LNCAP (cell line): ENCODE measurements around the gene GNE.

Experiments
- CTCF ChIP-seq: fragments of 450-650 bp; IDR thresholded peaks from 2 replicates; pipeline ENCODE4 v1.5.1; 2017; ENCODE audit warnings: mild to moderate bottlenecking

Gene GNE

GRCh38 chr9:36221667-36222066 lies 36.6 kb downstream of the GNE start:
- no peak for TF ChIP-seq CTCF

DNA sequence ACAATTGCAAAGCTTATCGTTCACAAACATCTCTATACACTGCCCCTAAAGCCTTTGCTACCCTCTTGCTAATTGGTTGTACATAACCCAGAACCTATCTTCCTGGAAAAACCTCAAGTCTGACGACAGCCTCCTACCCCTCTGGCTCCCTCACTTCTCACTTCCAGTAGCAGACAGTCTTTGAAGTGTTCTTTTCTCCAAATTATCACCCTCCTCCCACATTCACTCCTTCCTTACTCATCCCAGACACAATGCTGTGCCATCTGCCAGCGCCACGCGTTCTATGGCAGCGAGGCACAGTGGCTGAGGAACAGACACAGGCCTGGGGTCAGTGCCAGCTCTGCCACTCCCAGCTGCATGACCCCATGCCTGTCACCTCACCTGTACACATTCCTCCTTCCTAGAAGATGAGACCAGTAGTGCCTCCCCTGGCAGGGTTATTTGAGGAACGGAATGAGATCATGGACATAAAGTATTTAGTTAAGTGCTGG lies 39.8 kb downstream of the GNE start:
- no peak for TF ChIP-seq CTCF

DNA sequence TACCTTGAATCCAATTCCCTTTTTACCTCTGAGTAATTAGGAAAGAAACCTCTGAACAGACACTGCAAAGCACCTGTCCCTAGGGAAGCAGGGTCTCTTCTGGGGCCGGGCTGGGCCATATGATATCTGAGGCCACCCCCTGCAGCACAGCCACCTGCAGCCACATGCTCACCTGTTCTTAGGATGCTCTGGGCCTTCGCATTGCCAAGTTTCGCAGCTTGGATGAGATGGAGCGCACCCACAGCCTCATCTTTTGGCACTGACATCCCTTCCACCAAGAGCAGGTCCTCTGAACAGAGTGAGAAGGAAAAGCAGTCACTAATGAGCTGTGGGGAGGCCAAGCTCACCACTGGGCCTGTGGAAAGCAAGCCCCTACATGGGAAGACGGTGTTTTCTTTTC lies 40.2 kb downstream of the GNE start:
- TF ChIP-seq CTCF, result no peak

DNA sequence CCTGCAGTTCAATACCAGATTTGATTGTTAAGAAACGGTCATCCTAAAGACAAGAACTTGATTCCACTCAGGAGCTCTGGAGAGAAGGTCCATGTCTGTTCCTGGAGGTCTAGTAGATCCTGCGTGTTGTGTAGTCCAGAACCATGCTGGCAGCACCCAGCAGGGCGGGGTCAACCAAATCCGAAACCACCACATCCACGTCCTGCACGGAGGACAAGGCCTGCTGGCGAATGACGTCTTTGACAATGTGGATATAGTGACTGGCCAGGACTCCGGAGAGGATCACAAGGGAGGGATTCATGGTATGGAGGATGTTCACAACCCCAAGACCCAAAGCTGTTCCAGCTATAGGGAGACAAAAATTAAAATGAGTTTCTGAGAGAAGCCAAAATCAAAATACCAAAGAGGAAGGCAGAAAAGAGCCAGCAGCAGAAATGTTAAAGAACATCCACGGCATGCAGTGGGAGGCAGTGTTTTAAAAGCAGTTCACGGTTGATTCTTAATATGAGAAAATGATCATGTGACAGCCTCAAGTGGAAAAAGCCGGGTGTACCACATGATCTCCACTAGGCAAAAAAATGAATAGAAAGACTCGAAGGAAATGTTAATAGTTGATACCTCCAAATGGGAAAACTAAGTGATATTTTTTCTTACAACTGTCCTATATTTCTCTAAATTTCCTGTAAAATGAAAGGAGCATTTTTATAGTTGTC lies 40.8 kb downstream of the GNE start:
- TF ChIP-seq CTCF, result no peak

DNA sequence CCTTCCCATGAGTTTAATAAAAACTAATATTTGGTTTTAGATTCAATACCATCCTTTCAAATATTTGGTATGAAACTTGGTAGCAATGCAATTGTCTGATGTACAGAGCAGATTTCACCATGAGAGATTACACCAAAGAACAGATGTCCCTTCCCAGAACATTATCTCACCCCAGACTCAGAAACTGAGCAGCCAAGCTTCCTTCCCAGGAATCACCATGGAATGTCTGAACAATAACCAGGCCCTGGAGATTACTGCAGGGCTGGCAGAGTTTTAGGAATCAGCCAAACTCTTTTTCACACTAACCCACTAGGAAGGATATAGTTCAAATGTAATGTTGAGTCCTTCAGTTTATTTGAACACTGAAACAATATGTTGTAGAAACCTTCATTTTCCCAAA lies 43.7 kb downstream of the GNE start:
- no peak for TF ChIP-seq CTCF

GRCh38 chr9:36213989-36214388 lies 44.3 kb downstream of the GNE start:
- no peak for TF ChIP-seq CTCF

GRCh38 chr9:36213387-36213786 lies 44.9 kb downstream of the GNE start:
- no peak for TF ChIP-seq CTCF

DNA sequence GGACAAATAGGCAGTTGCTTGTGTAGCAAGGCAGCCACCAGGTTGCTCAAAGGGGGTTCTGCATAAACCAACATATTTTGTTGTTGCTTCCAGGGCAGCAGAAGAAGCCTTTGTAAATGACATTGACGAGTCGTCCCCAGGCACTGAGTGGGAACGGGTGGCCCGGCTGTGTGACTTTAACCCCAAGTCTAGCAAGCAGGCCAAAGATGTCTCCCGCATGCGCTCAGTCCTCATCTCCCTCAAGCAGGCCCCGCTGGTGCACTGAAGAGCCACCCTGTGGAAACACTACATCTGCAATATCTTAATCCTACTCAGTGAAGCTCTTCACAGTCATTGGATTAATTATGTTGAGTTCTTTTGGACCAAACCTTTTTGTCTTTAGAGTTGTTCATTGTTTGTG lies 46.7 kb downstream of the GNE start:
- TF ChIP-seq CTCF, result no peak
